A673 (cell line): ENCODE measurements around the gene BMERB1.

Experiments
- EZH2 ChIP-seq: fragments of 200-600 bp; sonication (generic); IDR thresholded peaks from 2 replicates; pipeline ENCODE4 v1.6.1; 2017; ENCODE audit warnings: borderline replicate concordance, low read depth, mild to moderate bottlenecking, mixed read lengths, antibody characterized with exemption, low read length; ENCODE audit not compliant: poor library complexity, severe bottlenecking
- TF ChIP-seq, protein P1 (sequence below): fragments of 300-800, 200-600 bp; sonication (generic); conservative IDR thresholded peaks from 2 replicates; pipeline ENCODE4 v1.5.1; 2017; ENCODE audit warnings: low read depth, mild to moderate bottlenecking, antibody characterized with exemption, low read length, moderate library complexity, mixed read lengths

GRCh38 chr16:15583526-15583925 is 149.1 kb downstream of the BMERB1 start:
- TF ChIP-seq, protein P1, sequence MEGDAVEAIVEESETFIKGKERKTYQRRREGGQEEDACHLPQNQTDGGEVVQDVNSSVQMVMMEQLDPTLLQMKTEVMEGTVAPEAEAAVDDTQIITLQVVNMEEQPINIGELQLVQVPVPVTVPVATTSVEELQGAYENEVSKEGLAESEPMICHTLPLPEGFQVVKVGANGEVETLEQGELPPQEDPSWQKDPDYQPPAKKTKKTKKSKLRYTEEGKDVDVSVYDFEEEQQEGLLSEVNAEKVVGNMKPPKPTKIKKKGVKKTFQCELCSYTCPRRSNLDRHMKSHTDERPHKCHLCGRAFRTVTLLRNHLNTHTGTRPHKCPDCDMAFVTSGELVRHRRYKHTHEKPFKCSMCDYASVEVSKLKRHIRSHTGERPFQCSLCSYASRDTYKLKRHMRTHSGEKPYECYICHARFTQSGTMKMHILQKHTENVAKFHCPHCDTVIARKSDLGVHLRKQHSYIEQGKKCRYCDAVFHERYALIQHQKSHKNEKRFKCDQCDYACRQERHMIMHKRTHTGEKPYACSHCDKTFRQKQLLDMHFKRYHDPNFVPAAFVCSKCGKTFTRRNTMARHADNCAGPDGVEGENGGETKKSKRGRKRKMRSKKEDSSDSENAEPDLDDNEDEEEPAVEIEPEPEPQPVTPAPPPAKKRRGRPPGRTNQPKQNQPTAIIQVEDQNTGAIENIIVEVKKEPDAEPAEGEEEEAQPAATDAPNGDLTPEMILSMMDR, result no peak
- TF ChIP-seq EZH2, result no peak
